IPS-NIHi11 (cell line): ENCODE results near the gene JMJD4.
"Not testable (repeated sequence)": the region's sequence is repeated elsewhere in the genome, so short reads cannot be mapped to it uniquely, and the experiment has no call there.

ENCODE experiments used
- DNase-seq: peaks from one replicate; pipeline ENCODE4 v3.0.0; 2012; ENCODE audit warnings: mixed read lengths, low spot score

The JMJD4 gene

GRCh38 chr1:227732586-227733308 lies 2.4 kb downstream of the JMJD4 start:
- no peak for DNase-seq

GRCh38 chr1:227731696-227732585 lies 3.2 kb downstream of the JMJD4 start:
- no peak for DNase-seq

- DNase-seq = no peak
Observed at GRCh38 chr1:227731241-227731677, 3.8 kb downstream of the JMJD4 start.

GRCh38 chr1:227730630-227731151 lies 4.4 kb downstream of the JMJD4 start:
- DNase-seq = no peak

- peak; percentile 68 for DNase-seq
Observed at GRCh38 chr1:227729881-227730629, 5.0 kb downstream of the JMJD4 start.

- DNase-seq = peak; percentile 37
Observed at GRCh38 chr1:227729144-227729880, 5.8 kb downstream of the JMJD4 start.

GRCh38 chr1:227728892-227729143 lies 6.3 kb downstream of the JMJD4 start:
- no peak for DNase-seq

- DNase-seq = peak; percentile 93
Observed at GRCh38 chr1:227728059-227728891, 6.8 kb downstream of the JMJD4 start.

GRCh38 chr1:227726924-227727599 lies 8.0 kb downstream of the JMJD4 start:
- no peak for DNase-seq

GRCh38 chr1:227726318-227726717 lies 8.8 kb downstream of the JMJD4 start:
- DNase-seq = no peak

GRCh38 chr1:227725046-227725445 lies 10.1 kb downstream of the JMJD4 start:
- DNase-seq = no peak

GRCh38 chr1:227723474-227723873 lies 11.6 kb downstream of the JMJD4 start:
- DNase-seq = no peak

GRCh38 chr1:227718932-227719331 lies 16.2 kb downstream of the JMJD4 start:
- DNase-seq = no peak

GRCh38 chr1:227712648-227713047 lies 22.5 kb downstream of the JMJD4 start:
- no peak for DNase-seq

- not testable (repeated sequence) for DNase-seq
Observed at GRCh38 chr1:227710474-227710873, 24.6 kb downstream of the JMJD4 start.

GRCh38 chr1:227709451-227709850 lies 25.7 kb downstream of the JMJD4 start:
- no peak for DNase-seq

- no peak for DNase-seq
Observed at GRCh38 chr1:227707846-227708245, 27.3 kb downstream of the JMJD4 start.

GRCh38 chr1:227701631-227702030 lies 33.5 kb downstream of the JMJD4 start:
- DNase-seq = not testable (repeated sequence)

- DNase-seq = no peak
Observed at GRCh38 chr1:227697321-227697864, 37.7 kb downstream of the JMJD4 start.

- DNase-seq = no peak
Observed at GRCh38 chr1:227685807-227686206, 49.3 kb downstream of the JMJD4 start.
